B cell (primary cell): ENCODE results near the gene SPIRE1. TPM values are rescaled to one million over a fixed set of nuclear protein-coding genes. Genes with fewer than 3 reads are reported as not detected.

ENCODE experiments used
- ATAC-seq: fragments of 200-7000 bp; cut with Tn5 transposase; one replicate; pipeline ENCODE4 v1.10.0; 2021; ENCODE audit warnings: low read depth, mild to moderate bottlenecking, moderate number of reproducible peaks, moderate library complexity
- CTCF ChIA-PET: fragments of 350-600 bp; sonication (Branson Sonifier 250); formaldehyde crosslinking; loops from one replicate; lab custom pipeline; 2021; ENCODE audit warnings: antibody characterized with exemption, inconsistent platforms; lab: Charles Lee
- POLR2A ChIA-PET: fragments of 350-600 bp; sonication (Branson Sonifier 250); formaldehyde crosslinking; loops from one replicate; lab custom pipeline; 2021; ENCODE audit warnings: antibody characterized with exemption; lab: Charles Lee
- DNase-seq: peaks from one replicate; pipeline ENCODE4 v3.0.0; 2013
- H2AFZ ChIP-seq: 2 replicates; pipeline ENCODE4 v1.6.1; 2012; ENCODE audit warnings: mild to moderate bottlenecking, low read depth, low read length; ENCODE audit not compliant: insufficient read depth, poor library complexity, severe bottlenecking
- H3K27ac ChIP-seq, 2 donors: 1 replicate in 1 of 2; 2 replicates in 1 of 2; pipeline ENCODE4 v1.5.1; 2012 to 2013; ENCODE audit warnings: low read length in 2 of 2, mild to moderate bottlenecking in 2 of 2, moderate library complexity in 1 of 2
- H3K27me3 ChIP-seq, 4 experiments: fragments of 200-600 bp in 1 of 4; sonication (generic) in 1 of 4; replicated peaks in 1 of 4; 1 replicate in 2 of 4; 2 replicates in 2 of 4; pipeline versions ENCODE4 v1.6.1 to v1.7.0; 2013 to 2016; ENCODE audit warnings: low read length in 3 of 4, mild to moderate bottlenecking in 2 of 4, mixed read lengths in 1 of 4, moderate library complexity in 1 of 4; ENCODE audit not compliant: insufficient read depth in 4 of 4, control insufficient read depth in 3 of 4; ENCODE audit errors: control extremely low read depth in 1 of 4
- H3K36me3 ChIP-seq, 2 experiments: replicated peaks in 1 of 2; 1 replicate in 1 of 2; 2 replicates in 1 of 2; pipeline versions ENCODE4 v1.6.1 to v1.7.1; 2013; ENCODE audit warnings: low read length in 1 of 2; ENCODE audit not compliant: insufficient read depth in 2 of 2, control insufficient read depth in 1 of 2; ENCODE audit errors: control extremely low read depth in 1 of 2, extremely low read depth in 1 of 2
- H3K4me1 ChIP-seq, 2 donors: fragments of 200-600 bp in 1 of 2; sonication (generic) in 1 of 2; 1 replicate in 1 of 2; 2 replicates in 1 of 2; pipeline versions ENCODE4 v1.5.1 to v1.6.1; 2013 to 2017; ENCODE audit warnings: low read length in 2 of 2; ENCODE audit not compliant: control insufficient read depth in 2 of 2, insufficient read depth in 2 of 2
- H3K4me2 ChIP-seq: replicated peaks from 2 replicates; pipeline ENCODE3; 2012; ENCODE audit warnings: mild to moderate bottlenecking, low read depth, low read length; ENCODE audit not compliant: poor library complexity, severe bottlenecking
- H3K4me3 ChIP-seq, 5 experiments: fragments of 200-600 bp in 1 of 5; sonication (generic) in 1 of 5; 1 replicate in 3 of 5; 2 replicates in 2 of 5; pipeline versions ENCODE4 v1.5.1 to v1.7.0; 2011 to 2016; ENCODE audit warnings: low read length in 4 of 5, mild to moderate bottlenecking in 4 of 5, low read depth in 2 of 5, control low read depth in 1 of 5, moderate library complexity in 1 of 5; ENCODE audit not compliant: insufficient read depth in 1 of 5; ENCODE audit errors: control extremely low read depth in 1 of 5, extremely low read depth in 1 of 5
- H3K79me2 ChIP-seq: fragments of 200-600 bp; sonication (generic); one replicate; pipeline ENCODE4 v1.6.0; 2016; ENCODE audit warnings: low read length; ENCODE audit not compliant: control insufficient read depth, insufficient read depth
- H3K9ac ChIP-seq: fragments of 200-600 bp; sonication (generic); 2 replicates; pipeline ENCODE4 v1.6.1; 2017; ENCODE audit warnings: mild to moderate bottlenecking, low read length, moderate library complexity
- H3K9me3 ChIP-seq, 3 donors: one replicate each; pipeline versions ENCODE4 v1.6.1 to v1.7.1; 2013; ENCODE audit warnings: low read length in 2 of 3; ENCODE audit not compliant: control insufficient read depth in 2 of 3, insufficient read depth in 1 of 3; ENCODE audit errors: control extremely low read depth in 1 of 3
- H4K20me1 ChIP-seq: 2 replicates; pipeline ENCODE4 v1.6.0; 2012; ENCODE audit warnings: mild to moderate bottlenecking, low read length; ENCODE audit not compliant: insufficient read depth, control insufficient read depth, poor library complexity, severe bottlenecking
- H3K27ac Mint-ChIP-seq: one replicate; pipeline ENCODE4 v1.8.0; 2021; ENCODE audit warnings: mixed read lengths
- H3K27me3 Mint-ChIP-seq: one replicate; pipeline ENCODE4 v1.8.0; 2021; ENCODE audit warnings: mixed read lengths
- H3K4me1 Mint-ChIP-seq: one replicate; pipeline ENCODE4 v1.8.0; 2021; ENCODE audit warnings: mixed read lengths
- H3K4me3 Mint-ChIP-seq: one replicate; pipeline ENCODE4 v1.8.0; 2021; ENCODE audit warnings: mixed read lengths
- H3K9me3 Mint-ChIP-seq: one replicate; pipeline ENCODE4 v1.8.0; 2022; ENCODE audit warnings: mixed read lengths; ENCODE audit not compliant: insufficient read depth
- EZH2 ChIP-seq: IDR thresholded peaks from 2 replicates; pipeline ENCODE4 v1.6.1; 2012; ENCODE audit warnings: borderline replicate concordance, low read depth, mild to moderate bottlenecking, moderate library complexity, low read length; ENCODE audit not compliant: insufficient read depth, poor library complexity, severe bottlenecking
- WGBS: methylation state at CpG from one replicate; pipeline ENCODE4 v1.1.5; 2013; ENCODE audit warnings: missing lambda C conversion rate; ENCODE audit not compliant: insufficient coverage; 5-methylcytosine and 5-hydroxymethylcytosine counted together
- intact Hi-C: fragments of 100-400 bp; cut with micrococcal nuclease; formaldehyde crosslinking; loops from one replicate; pipeline ENCODE4 v1.10.0; 2022
- polyA minus RNA-seq: library from RNA; depleted of rRNA, polyadenylated mRNA; stranded (reverse); fragments of >200 nt; gene quantifications from 2 replicates; pipeline ENCODE4 v1.2.3, GENCODE V29; 2012
- polyA plus RNA-seq: library from polyadenylated mRNA; depleted of rRNA; stranded (reverse); fragments of >200 nt; gene quantifications from 2 replicates; pipeline ENCODE4 v1.2.3, GENCODE V29; 2012
- total RNA-seq, 2 donors: library from RNA; stranded (reverse); fragments of 120-200 nt in 1 of 2; gene quantifications; 1 replicate in 1 of 2; 2 replicates in 1 of 2; pipeline versions ENCODE4 v1.2.3 to v1.2.4, GENCODE V29; 2013 to 2022
- TF ChIP-seq, protein P1 (sequence below): fragments of 200-600 bp; IDR thresholded peaks from one replicate; pipeline ENCODE4 v1.8.0; 2022; ENCODE audit warnings: antibody characterized with exemption, mild to moderate bottlenecking

SPIRE1 gene
- total RNA-seq (3.0 and 4.0 TPM in 2 replicates), polyA plus RNA-seq (0.22 and 0.45 TPM in 2 replicates), polyA minus RNA-seq (0.29 and 1.5 TPM in 2 replicates)
- 1.1 TPM for total RNA-seq (2013)

- H3K4me1 ChIP-seq = peaks cover 9 to 11% of the 10 kb centered on the region in 2 donors
- ChIA-PET CTCF (interaction anchor here (0.7 to 7.1 kb wide), 4 partner anchors 23 to 330 kb away, joined by 3 to 111 read pairs (median 3); partner anchors contain the start of gene PRELID3A), POLR2A (no interaction called here)
- WGBS = under 1% methylated on average over 109 of the region's 112 CpGs
- Mint-ChIP-seq H3K4me1 (peaks cover 11% of the 10 kb centered on the region), H3K27ac (no peak within 1 kb of the TSS), H3K9me3 (no peaks in the 10 kb centered on the region), H3K4me3 (peak within 1 kb of the TSS; percentile 94), H3K27me3 (peaks cover 26% of the 10 kb centered on the region)
- TF ChIP-seq, protein P1, sequence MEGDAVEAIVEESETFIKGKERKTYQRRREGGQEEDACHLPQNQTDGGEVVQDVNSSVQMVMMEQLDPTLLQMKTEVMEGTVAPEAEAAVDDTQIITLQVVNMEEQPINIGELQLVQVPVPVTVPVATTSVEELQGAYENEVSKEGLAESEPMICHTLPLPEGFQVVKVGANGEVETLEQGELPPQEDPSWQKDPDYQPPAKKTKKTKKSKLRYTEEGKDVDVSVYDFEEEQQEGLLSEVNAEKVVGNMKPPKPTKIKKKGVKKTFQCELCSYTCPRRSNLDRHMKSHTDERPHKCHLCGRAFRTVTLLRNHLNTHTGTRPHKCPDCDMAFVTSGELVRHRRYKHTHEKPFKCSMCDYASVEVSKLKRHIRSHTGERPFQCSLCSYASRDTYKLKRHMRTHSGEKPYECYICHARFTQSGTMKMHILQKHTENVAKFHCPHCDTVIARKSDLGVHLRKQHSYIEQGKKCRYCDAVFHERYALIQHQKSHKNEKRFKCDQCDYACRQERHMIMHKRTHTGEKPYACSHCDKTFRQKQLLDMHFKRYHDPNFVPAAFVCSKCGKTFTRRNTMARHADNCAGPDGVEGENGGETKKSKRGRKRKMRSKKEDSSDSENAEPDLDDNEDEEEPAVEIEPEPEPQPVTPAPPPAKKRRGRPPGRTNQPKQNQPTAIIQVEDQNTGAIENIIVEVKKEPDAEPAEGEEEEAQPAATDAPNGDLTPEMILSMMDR = no peak
- no peak for TF ChIP-seq EZH2
- no peaks in the 10 kb centered on the region for H4K20me1 ChIP-seq
- DNase-seq = peak; percentile 71
- H3K9ac ChIP-seq = peak within 1 kb of the TSS; percentile 65
- H3K4me3 ChIP-seq = peak within 1 kb of the TSS in 4 of 5 experiments; percentile 32 to 67 (median 58)
- H3K4me2 ChIP-seq = peak within 1 kb of the TSS; percentile 96
- H3K36me3 ChIP-seq = no peaks in the 10 kb centered on the region
- H3K9me3 ChIP-seq = peaks cover 0 to 1% (median 0%) of the 10 kb centered on the region in 3 donors
- intact Hi-C loops = loop anchor here (1.0 to 5.0 kb wide), 3 partner anchors 45 to 721 kb away; partner anchors contain the start of genes CEP76, PRELID3A and PSMG2
- no peak within 1 kb of the TSS for H3K27ac ChIP-seq
- peaks cover 0 to 34% (median 5%) of the 10 kb centered on the region in 4 experiments for H3K27me3 ChIP-seq
- no peaks in the 10 kb centered on the region for H3K79me2 ChIP-seq
- H2AFZ ChIP-seq = peak within 1 kb of the TSS; percentile 84
- peak; percentile 77 for ATAC-seq
These were observed at the start of gene SPIRE1 for GRCh38 chr18:12657684-12658425. Gene SPIRE1, minus strand, starts transcription at chr18:12658107. Its CDS starts 241 bp downstream, at chr18:12657866.
